GM21717 (cell line): ENCODE results near the gene CACNG4.

ENCODE experiments used
- ATAC-seq: cut with Tn5 transposase; IDR thresholded peaks from one replicate; pipeline ENCODE4 v1.9.1; 2021; ENCODE audit warnings: mild to moderate bottlenecking, moderate library complexity; ENCODE audit not compliant: unreplicated experiment

CACNG4 gene

DNA sequence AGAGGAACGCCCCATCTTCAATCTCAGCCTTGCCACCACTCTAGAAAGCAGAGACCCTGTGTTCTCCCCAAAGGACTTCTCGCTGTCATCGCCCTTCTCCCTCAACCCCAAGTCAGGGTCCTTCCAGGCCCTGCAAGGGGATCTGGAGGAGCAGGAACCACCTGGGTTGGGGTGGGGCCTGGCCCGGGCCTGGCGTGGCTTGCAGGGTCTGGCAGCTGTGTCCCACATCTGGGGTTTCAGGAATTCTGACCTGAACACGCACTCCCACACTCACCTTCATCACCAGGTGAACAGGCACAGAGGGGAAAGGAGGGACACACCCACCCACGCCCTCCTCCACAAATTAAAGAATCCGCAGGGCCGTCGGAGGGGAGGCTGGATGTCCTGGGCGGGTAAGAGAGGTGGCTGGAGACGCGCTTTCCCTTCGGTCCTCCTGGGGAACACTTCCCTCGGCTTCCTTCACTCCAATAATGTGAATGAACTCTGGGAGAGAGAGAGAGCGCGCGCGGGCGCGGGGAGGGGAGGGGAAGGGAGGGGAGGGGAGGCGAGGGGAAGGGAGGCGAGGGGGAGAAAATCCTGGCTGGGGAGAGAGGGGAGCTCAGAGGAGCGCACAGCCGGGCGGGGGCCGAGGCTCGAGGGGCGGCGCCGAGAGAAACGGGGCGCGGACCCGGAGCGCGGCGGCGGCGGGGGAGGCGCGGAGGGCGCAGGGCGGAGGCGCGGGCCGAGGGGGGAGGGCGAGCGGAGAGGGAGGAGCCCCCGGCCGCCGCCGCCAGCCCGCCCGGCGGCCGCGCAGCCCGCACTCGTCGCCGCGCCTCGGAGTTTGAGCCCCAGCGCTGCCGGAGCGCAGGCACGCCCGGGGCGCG is at the start of gene CACNG4:
CACNG4 (plus strand) TSS at position 799 of the 863 bp plus-strand sequence. CDS start 205 bp downstream, outside the sequence.
- ATAC-seq, result no peak

GRCh38 chr17:66915204-66915611 is 49.3 kb upstream of the CACNG4 start:
- ATAC-seq, result no peak

- no peak for ATAC-seq
Observed at GRCh38 chr17:66915792-66916191, 48.7 kb upstream of the CACNG4 start.

- ATAC-seq, result no peak
Observed at GRCh38 chr17:66916946-66917345, 47.6 kb upstream of the CACNG4 start.

GRCh38 chr17:66918896-66919295 is 45.6 kb upstream of the CACNG4 start:
- no peak for ATAC-seq

DNA sequence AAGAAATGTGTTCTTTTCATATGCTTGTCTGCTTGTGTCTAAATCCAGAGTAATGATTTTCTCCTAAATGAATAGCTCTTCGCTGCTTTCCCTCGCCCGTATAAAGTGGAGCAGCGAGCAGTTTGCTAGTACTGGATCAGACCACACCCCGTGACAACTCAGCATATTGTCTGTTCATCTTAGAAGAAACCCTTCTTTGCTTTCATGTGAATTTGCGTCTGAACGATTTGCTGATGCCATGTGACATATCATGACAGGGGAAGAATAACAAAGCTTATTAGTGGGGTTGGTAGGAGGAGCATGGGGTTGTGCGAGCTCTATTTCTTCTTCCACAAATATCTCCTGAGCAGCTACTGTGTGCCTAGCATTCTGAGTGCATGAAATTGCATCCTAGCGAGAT is 44.1 kb upstream of the CACNG4 start:
- no peak for ATAC-seq

DNA sequence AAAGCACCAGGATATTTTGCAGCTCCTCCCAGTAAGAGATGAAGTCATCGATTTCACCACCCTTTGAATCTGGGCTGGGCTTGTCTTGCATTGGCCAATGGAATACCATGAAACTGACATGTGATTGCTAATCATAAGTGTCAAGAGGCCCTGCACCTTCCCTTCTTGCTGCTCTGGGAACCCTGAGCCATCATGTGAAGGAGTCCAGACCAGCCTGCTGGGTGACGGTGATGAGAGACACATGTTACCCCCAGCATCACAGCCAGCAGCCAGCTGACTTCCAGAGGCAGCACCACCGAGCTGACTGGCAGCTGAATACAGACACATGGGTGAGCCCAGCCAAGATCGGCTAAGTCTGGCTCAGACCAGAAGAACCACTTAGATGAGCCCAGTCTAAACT is 43.6 kb upstream of the CACNG4 start:
- ATAC-seq, result no peak

DNA sequence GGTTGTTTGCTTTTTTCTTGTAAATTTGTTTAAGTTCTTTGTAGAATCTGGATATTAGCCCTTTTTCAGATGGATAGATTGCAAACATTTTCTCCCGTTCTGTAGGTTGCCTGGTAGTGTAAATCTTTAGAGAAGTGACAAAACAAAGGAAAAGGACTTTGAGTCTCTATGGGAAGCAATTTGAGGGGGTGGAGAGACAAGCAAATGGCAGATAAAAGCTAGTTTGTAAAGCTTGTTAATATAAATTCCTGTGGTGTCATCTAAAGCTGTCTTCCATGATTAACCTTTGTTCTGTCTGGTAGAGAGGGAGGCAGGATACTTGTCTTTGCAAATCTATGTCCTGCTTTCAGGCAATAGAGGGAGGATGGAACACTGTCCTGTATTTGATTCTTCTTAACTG is 40.6 kb upstream of the CACNG4 start:
- no peak for ATAC-seq

DNA sequence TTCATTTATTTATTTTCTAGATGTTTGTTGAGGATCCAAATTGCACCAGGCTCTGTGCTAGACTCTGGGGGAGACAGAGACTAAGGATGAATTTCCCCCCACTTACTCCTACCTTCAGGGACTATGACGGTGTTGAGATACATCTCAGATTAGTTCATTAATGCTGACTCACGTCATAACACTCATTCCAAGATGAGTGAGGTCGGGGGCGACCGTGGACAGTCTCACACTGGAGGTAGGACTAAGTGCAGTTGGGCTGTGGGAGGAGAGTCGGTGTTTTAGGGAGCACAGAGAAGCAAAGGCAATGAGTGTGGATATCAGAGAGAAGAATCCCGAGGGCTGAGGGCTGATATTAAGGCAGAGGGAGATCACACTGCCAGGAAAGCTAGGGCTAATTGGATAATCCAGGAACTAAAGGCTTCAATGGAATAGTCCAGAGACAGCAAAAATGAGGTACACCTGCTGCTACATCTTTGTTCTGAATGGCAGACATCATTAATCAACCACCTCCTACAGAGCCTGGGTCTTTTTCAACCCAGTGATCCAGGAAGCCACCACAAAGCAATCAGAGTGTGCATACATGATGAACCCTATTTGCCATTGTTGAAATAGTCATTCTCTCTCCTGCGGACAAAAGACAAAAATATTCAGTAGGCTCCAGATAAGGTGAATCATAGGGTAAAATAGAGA is 38.6 kb upstream of the CACNG4 start:
- ATAC-seq, result no peak

GRCh38 chr17:66928949-66929348 is 35.6 kb upstream of the CACNG4 start:
- no peak for ATAC-seq

- ATAC-seq, result no peak
Observed at GRCh38 chr17:66929591-66929990, 34.9 kb upstream of the CACNG4 start.

DNA sequence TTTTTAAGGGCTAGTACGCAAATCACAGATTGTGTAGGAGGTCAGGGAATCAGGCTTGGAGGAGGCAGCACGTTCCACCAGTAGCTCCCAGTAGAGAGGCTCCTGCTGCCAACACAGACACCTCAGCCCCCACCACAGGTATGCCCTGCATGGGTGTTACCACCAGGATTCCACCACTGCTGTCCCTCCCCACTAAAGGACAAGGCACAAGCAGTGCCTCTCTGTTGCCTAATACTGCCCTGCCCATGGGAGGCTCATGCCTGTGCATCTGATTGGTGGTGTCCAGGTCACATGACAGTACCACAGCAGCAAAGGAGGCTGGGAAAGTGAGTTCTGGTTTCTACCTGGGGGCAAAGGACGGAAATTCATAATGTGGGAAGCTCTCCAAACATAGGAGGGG is 33.6 kb upstream of the CACNG4 start:
- ATAC-seq, result no peak

DNA sequence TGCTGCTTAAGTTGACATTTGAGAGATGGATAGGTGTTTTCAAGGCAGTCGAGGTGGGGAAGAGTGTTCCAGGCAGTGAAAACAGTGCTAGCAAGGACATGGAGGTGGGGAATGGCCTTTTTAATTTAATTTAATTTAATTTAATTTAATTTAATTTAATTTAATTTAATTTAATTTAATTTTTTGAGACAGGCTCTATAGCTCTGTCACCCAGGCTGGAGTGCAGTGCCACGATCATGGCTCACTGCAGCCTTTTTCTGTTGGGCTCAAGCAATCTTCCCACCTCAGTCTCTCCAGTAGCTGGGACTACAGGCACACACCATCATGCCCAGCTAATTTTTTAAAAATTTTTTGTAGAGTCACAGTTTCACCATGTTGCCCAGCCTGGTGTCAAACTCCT is 32.2 kb upstream of the CACNG4 start:
- no peak for ATAC-seq

GRCh38 chr17:66934040-66934439 is 30.5 kb upstream of the CACNG4 start:
- ATAC-seq, result no peak

GRCh38 chr17:66935717-66936116 is 28.8 kb upstream of the CACNG4 start:
- ATAC-seq, result no peak

GRCh38 chr17:66938656-66939055 is 25.9 kb upstream of the CACNG4 start:
- ATAC-seq, result no peak

- no peak for ATAC-seq
Observed at GRCh38 chr17:66939461-66940114, 24.9 kb upstream of the CACNG4 start.

GRCh38 chr17:66941249-66941648 is 23.3 kb upstream of the CACNG4 start:
- no peak for ATAC-seq

GRCh38 chr17:66941773-66942450 is 22.6 kb upstream of the CACNG4 start:
- ATAC-seq, result no peak

DNA sequence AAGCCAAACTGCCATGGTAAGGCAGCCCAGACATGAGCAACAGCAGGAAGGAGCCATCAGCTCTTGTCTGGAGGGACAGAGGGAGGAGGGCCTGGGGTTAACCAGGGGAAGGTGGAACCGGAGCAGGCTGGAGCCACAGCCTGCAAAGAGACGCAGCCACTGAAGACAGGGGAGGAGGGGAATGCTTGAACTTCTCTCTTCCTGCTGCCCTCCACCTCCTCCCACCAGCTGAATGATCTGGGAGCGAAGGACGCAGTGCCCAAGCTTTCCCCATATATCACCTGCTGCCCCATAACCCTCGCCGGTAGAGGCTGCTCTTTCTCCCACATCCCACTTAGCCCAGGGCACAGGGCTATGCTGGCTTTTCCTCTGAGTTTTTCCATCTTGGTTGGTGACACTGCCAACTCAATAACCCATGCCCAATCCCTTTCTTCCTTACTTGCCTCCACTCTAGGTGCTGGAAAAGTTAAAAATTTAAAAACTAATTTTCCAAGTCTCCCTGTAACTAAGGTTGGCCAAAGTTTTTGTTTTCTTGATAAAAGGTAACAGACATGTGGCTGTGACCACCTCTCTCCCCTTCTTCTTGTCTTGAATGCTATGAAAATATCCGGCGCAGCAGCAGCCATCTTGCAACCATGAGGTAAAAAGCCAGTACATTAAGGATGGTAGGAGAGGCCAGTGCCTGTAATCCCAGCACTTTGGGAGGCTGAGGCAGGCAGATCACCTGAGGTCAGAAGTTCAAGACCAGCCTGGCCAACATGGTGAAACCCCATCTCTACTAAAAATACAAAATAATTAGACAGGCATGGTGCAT is 21.8 kb upstream of the CACNG4 start:
- no peak for ATAC-seq
